Prostate gland (tissue), 2 donors: ENCODE data around the gene BNIP3.

ENCODE experiments used
- POLR2A ChIP-seq: fragments of 450-650 bp; IDR thresholded peaks from one replicate; pipeline ENCODE4 v1.6.1; 2016; ENCODE audit warnings: antibody characterized with exemption, mild to moderate bottlenecking
- TF ChIP-seq, protein P1 (sequence below), 4 experiments: fragments of 200-600 bp in 2 of 4; fragments of 450-650 bp in 2 of 4; sonication (generic) in 2 of 4; IDR thresholded peaks; 1 replicate in 3 of 4; 2 replicates in 1 of 4; pipeline ENCODE4 v1.5.1; 2016 to 2019; ENCODE audit warnings: antibody characterized with exemption in 4 of 4, mild to moderate bottlenecking in 2 of 4, moderate library complexity in 2 of 4

DNA sequence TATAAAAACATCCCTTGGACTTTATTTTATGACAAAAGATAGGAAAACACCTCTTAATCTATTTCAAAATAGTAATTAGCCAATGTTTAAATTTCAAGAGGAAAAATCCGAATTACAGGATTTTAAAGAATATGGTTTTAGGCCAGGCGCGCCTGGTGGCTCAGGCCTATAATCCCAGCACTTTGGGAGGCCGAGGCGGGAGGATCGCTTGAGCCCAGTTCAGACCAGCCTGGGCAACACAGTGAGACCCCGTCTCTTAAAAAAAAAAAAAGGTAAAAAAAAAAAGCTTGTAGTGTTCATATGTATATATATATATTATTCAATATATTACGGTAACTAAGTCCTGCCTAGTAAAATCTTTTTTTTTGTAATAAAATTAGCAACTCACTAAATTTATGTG, 1.4 kb downstream of the BNIP3 start:
- no peak for TF ChIP-seq POLR2A
- TF ChIP-seq, protein P1, sequence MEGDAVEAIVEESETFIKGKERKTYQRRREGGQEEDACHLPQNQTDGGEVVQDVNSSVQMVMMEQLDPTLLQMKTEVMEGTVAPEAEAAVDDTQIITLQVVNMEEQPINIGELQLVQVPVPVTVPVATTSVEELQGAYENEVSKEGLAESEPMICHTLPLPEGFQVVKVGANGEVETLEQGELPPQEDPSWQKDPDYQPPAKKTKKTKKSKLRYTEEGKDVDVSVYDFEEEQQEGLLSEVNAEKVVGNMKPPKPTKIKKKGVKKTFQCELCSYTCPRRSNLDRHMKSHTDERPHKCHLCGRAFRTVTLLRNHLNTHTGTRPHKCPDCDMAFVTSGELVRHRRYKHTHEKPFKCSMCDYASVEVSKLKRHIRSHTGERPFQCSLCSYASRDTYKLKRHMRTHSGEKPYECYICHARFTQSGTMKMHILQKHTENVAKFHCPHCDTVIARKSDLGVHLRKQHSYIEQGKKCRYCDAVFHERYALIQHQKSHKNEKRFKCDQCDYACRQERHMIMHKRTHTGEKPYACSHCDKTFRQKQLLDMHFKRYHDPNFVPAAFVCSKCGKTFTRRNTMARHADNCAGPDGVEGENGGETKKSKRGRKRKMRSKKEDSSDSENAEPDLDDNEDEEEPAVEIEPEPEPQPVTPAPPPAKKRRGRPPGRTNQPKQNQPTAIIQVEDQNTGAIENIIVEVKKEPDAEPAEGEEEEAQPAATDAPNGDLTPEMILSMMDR (IDR thresholded peaks at IDR 0.05), result no peak
